HPDE6-E6E7 (cell line): Measurements from ENCODE around the gene CLDN6.
A peak's percentile ranks its signal among the peaks of the same experiment; 100 is the strongest.
"Not testable (repeated sequence)": the region's sequence is repeated elsewhere in the genome, so short reads cannot be mapped to it uniquely, and the experiment has no call there.

Source experiments
- DNase-seq: peaks from one replicate; pipeline ENCODE4 v3.0.0; 2011; ENCODE audit warnings: missing footprints; ENCODE audit errors: extremely low spot score

Gene CLDN6

GRCh38 chr16:3017794-3018506 lies at the start of gene CLDN6:
CLDN6 (minus strand) TSS chr16:3018183; CDS start chr16:3016021, 2,162 bp downstream.
- DNase-seq, result no peak

DNA sequence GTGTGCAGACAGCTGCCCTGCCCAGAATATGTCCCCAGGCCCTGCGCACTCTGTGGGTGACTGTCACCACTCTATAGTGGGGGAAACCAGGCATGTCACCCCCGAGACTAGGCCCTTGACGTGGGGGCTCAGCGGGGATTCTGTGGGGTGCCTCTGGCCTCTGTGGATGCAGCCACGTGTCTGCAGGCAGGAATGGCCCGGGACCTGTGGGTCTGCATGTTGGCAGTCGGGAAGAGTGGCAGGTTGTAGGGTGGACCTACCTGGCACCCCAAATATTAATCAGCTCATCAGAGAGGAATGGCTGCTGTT lies 48.4 kb upstream of the CLDN6 start:
- DNase-seq, result no peak

GRCh38 chr16:3065742-3066439 lies 47.9 kb upstream of the CLDN6 start:
- DNase-seq, result no peak

DNA sequence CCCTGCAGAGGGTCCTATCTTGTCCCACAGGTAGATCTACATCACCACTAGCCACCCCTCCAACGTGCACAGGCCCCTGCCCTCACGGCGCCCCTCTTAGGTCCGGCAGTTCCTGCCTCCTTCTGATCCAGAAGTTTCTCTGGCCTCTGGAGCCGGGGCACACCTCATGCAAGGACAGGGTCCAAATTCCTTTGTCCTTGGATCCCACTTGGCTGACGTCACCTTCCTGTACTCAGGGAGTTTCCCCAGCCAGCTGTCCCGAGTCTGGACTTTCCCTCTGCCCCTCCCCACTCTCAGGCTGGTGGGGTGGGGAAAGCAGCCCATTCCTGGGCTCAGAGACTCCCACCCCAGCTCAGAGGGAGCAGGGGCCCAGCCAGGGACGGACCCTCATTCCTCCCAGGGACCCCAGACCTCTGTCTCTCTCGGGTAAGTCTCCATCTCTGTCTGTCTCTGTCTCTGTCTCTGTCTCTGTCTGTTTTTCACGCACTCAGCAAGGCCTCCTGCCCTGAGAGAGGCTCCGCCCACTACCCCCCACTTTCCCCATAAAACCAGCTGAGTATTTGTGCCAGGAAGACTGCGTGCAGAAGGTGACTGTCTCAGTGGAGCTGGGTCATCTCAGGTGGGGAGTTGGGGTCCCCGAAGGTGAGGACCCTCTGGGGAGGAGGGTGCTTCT lies 47.2 kb upstream of the CLDN6 start, which contains the start of gene IL32:
IL32 (plus strand) TSS at position 572 of the 673 bp plus-strand sequence. CDS start 172 bp downstream, outside the sequence.
- DNase-seq, result peak; percentile 78

DNA sequence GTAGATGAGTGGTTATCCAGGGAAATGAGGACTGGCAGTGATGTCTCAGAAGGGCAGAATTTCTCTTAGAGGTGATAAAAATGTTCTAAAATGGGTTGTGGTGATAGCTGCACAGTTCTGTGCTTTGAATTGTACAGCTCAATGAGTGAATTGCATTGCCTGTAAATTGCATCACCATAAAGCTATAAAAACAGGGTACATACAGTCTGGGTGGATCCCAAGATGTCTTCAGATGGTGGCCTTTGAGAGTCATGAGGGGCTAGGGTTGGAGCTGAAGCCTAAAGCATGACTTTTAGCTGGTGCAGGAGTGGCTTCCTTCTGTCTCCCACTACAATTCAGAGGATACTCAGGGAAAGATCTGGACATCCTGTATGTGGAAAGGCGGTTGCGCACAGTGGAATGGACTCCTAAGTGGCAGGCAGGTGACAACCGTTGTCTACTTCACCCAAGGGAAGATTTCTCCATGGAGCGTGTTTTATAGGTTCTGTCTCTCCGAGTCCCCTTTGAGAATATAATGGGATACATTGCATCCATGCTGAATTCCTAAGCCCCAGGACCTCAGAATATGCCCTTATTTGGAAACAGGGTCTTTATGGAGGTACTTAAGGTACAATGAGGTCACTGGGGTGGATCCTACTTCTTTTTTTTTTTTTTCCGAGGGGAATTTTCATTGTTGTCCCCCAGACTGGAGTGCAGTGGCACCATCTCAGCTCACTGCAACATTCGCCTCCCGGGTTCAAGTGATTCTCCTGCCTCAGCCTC lies 45.8 kb upstream of the CLDN6 start:
- no peak for DNase-seq

GRCh38 chr16:3062553-3062952 lies 44.6 kb upstream of the CLDN6 start:
- DNase-seq, result no peak

GRCh38 chr16:3060339-3061127 lies 42.5 kb upstream of the CLDN6 start:
- DNase-seq, result no peak

- no peak for DNase-seq
These were observed 41.8 kb upstream of the CLDN6 start for GRCh38 chr16:3059723-3060242.

GRCh38 chr16:3059041-3059722 lies 41.2 kb upstream of the CLDN6 start:
- DNase-seq, result peak; percentile 80

DNA sequence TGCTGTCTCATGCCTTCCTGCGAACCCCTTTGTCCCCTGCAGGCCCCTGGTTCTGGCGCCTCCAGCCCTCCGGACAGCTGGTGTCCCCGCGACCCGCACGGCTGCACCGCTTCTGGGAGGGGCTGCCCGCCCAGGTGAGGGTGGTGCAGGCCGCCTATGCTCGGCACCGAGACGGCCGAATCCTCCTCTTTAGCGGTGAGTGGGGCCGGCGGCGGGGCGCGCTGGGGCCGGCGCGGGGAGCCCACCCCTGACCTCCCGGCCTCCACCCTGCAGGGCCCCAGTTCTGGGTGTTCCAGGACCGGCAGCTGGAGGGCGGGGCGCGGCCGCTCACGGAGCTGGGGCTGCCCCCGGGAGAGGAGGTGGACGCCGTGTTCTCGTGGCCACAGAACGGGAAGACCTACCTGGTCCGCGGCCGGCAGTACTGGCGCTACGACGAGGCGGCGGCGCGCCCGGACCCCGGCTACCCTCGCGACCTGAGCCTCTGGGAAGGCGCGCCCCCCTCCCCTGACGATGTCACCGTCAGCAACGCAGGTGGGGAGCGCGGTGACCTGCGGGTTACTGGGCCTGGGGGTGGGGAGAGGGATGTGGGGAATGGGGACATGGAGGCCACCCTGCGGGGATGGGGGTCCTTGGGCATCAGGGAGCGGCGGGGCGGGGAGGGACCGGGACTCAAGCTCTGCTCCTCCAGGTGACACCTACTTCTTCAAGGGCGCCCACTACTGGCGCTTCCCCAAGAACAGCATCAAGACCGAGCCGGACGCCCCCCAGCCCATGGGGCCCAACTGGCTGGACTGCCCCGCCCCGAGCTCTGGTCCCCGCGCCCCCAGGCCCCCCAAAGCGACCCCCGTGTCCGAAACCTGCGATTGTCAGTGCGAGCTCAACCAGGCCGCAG lies 40.4 kb upstream of the CLDN6 start:
- no peak for DNase-seq

DNA sequence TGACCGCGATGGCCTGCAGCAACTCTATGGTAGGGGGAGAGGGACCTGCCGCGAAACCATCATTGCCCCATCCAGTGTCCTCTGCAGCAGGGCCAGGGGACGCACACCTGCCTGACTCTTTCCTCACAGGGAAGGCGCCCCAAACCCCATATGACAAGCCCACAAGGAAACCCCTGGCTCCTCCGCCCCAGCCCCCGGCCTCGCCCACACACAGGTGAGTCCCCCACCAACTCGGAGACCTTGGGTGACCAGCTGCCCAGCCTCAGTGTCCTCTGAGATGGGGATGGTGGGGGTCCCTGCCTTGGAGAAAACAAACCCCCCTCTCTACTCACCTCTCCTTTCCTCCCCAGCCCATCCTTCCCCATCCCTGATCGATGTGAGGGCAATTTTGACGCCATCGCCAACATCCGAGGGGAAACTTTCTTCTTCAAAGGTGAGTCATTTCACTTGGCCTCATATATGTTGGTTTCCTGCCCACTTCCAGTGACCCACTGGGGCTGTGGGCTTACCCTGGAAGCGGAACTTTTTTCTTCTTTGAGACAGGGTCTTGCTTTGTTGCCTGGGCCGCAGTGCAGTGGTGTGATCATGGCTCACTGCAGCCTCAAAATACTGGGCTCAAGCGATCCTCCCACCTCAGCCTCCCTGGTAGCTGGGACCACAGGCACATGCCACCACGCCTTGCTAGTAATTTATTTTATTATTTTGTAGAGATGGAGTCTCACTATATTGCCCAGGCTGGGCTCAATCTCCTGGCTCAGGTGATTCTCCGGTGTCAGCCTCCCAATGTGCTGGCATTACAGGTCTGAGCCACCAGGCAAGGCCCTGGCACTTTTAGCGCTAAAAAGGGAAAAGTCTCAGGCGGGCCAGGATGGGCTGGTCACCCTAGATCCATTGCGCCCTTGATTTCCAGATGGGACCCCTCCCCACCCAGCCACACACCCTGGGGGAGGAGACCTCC lies 39.5 kb upstream of the CLDN6 start:
- no peak for DNase-seq

GRCh38 chr16:3056336-3057180 lies 38.6 kb upstream of the CLDN6 start:
- no peak for DNase-seq

- DNase-seq, result not testable (repeated sequence)
These were observed 37.7 kb upstream of the CLDN6 start for GRCh38 chr16:3055734-3056115.

- no peak for DNase-seq
These were observed 37.2 kb upstream of the CLDN6 start for GRCh38 chr16:3054965-3055733.

DNA sequence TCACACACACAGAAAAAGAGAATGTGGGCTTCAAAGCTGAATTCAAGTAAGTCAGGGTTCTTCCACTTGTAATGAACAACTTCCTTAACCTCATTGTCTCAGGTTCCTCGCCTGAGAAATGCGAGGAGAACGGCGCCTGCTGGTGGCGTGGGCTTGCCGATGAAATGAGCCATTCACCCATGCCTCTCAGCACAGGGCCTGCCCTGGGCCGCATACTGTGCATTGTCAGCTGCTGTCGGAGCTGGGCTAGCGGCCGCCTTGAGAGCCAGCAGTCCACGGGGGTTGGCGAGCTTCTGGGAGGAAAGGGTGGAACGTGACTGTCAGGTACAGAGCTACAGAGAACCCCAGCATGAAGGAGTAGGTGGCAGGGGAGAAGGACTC lies 35.3 kb upstream of the CLDN6 start:
- DNase-seq, result not testable (repeated sequence)

- not testable (repeated sequence) for DNase-seq
These were observed 34.8 kb upstream of the CLDN6 start for GRCh38 chr16:3052571-3053329.
